ENCODE measurements around the gene SH2B2. TPM values are rescaled to one million over a fixed set of nuclear protein-coding genes. Genes with fewer than 3 reads are reported as not detected.

SH2B2 gene
- total and polyA plus RNA-seq, 2 donors (not counting 3 experiments of a cell fraction or from before 2014, with no cell fraction given): 0.69 to 0.73 TPM

GRCh38 chr7:102304668-102305067 lies 18.0 kb downstream of the SH2B2 start:
- DNase-seq (ENCODE audit: low read depth, low spot score) (no peak), FAIRE-seq (no peak)
- CTCF ChIA-PET: interaction anchor here (1.1 to 1.9 kb wide), 4 partner anchors 11 to 85 kb away, joined by 3 to 6 read pairs (median 4); no protein-coding TSS in a partner anchor
- Histone ChIP-seq H3K27me3 (ENCODE audit: control insufficient read depth in 2 of 2, insufficient read depth in 2 of 2, low read length in 2 of 2) (peaks cover 3 to 11% of the 10 kb centered on the region in 2 experiments), H2AFZ (ENCODE audit: low read depth, low read length) (no peak overlapping the region), H3K9ac (replicated peaks; ENCODE audit: extremely low read depth, insufficient read depth, low read length) (no peak overlapping the region), H3K27ac (ENCODE audit: insufficient read depth, low read depth, low read length) (no peak overlapping the region), H3K4me1 (ENCODE audit: control insufficient read depth, extremely low read depth, insufficient read depth, low read length) (no peaks in the 10 kb centered on the region), H4K20me1 (replicated peaks; ENCODE audit: control insufficient read depth, extremely low read depth, insufficient read depth, low read length) (no peaks in the 10 kb centered on the region), H3K9me1 (replicated peaks; ENCODE audit: control insufficient read depth, extremely low read depth, insufficient read depth, low read length) (no peaks in the 10 kb centered on the region), H3K79me2 (ENCODE audit: control insufficient read depth, insufficient read depth, low read length) (no peaks in the 10 kb centered on the region), H3K36me3 (ENCODE audit: control insufficient read depth in 2 of 2, extremely low read depth in 1 of 2, insufficient read depth in 2 of 2, low read length in 2 of 2) (no peaks in the 10 kb centered on the region), H3K4me3 (replicated peaks in 1 of 3; ENCODE audit: insufficient read depth in 1 of 3, low read depth in 1 of 3, low read length in 3 of 3) (no peak overlapping the region), H3K4me2 (ENCODE audit: insufficient read depth, low read length) (no peak overlapping the region), H3K9me3 (replicated peaks; ENCODE audit: control insufficient read depth, insufficient read depth, low read length) (no peaks in the 10 kb centered on the region)
- TF ChIP-seq JUN (IDR thresholded peaks at IDR 0.05; ENCODE audit: borderline replicate concordance, insufficient read depth, insufficient read length, low read depth) (no peak), MAX (IDR thresholded peaks at IDR 0.05; ENCODE audit: insufficient read depth, insufficient read length) (no peak), GATA2 (IDR thresholded peaks at IDR 0.05; ENCODE audit: insufficient read depth, insufficient read length, low read depth, low read length) (no peak), POLR2AphosphoS5 (IDR thresholded peaks at IDR 0.05; ENCODE audit: insufficient read depth, low read depth, low read length) (no peak), POLR2A (IDR thresholded peaks at IDR 0.05; ENCODE audit: low read depth, low read length) (no peak), EZH2 (IDR thresholded peaks at IDR 0.05; ENCODE audit: borderline replicate concordance, low read depth, low read length, severe bottlenecking) (no peak), MYC (IDR thresholded peaks at IDR 0.05; ENCODE audit: low read depth, low read length) (no peak), FOS (IDR thresholded peaks at IDR 0.05; ENCODE audit: borderline replicate concordance, insufficient read depth, low read length) (no peak)
- TF ChIP-seq, protein P1, sequence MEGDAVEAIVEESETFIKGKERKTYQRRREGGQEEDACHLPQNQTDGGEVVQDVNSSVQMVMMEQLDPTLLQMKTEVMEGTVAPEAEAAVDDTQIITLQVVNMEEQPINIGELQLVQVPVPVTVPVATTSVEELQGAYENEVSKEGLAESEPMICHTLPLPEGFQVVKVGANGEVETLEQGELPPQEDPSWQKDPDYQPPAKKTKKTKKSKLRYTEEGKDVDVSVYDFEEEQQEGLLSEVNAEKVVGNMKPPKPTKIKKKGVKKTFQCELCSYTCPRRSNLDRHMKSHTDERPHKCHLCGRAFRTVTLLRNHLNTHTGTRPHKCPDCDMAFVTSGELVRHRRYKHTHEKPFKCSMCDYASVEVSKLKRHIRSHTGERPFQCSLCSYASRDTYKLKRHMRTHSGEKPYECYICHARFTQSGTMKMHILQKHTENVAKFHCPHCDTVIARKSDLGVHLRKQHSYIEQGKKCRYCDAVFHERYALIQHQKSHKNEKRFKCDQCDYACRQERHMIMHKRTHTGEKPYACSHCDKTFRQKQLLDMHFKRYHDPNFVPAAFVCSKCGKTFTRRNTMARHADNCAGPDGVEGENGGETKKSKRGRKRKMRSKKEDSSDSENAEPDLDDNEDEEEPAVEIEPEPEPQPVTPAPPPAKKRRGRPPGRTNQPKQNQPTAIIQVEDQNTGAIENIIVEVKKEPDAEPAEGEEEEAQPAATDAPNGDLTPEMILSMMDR (IDR thresholded peaks at IDR 0.05; ENCODE audit: extremely low read depth in 1 of 2, insufficient read depth in 1 of 2, low read depth in 1 of 2, low read length in 2 of 2): no peak
- dilution Hi-C loops (cut with MboI; ENCODE audit: extremely low pct_ligation_motif_present, low sequenced_read_pairs) (no loop called here), intact Hi-C loops (cut with micrococcal nuclease) (no loop called here)
- POLR2A ChIA-PET: no interaction called here
- BruUV-seq (replicated peaks): no TSS peak

Data from endothelial cell of umbilical vein (primary cell).